Osteocyte (in vitro differentiated cells): Measurements from ENCODE around the gene KRT23. TPM values are rescaled to one million over a fixed set of nuclear protein-coding genes. Genes with fewer than 3 reads are reported as not detected.

Source experiments
- DNase-seq: peaks from one replicate; pipeline ENCODE4 v3.0.0; 2021; ENCODE audit warnings: mixed read lengths; ENCODE audit not compliant: unreplicated experiment; ENCODE audit errors: extremely low spot score
- H3K27ac Mint-ChIP-seq: one replicate; pipeline ENCODE4 v1.8.0; 2021; ENCODE audit warnings: mild to moderate bottlenecking, mixed read lengths; ENCODE audit not compliant: unreplicated experiment
- H3K27me3 Mint-ChIP-seq: one replicate; pipeline ENCODE4 v1.8.0; 2021; ENCODE audit warnings: mixed read lengths; ENCODE audit not compliant: unreplicated experiment
- H3K36me3 Mint-ChIP-seq: one replicate; pipeline ENCODE4 v1.8.0; 2021; ENCODE audit warnings: mixed read lengths; ENCODE audit not compliant: unreplicated experiment
- H3K4me1 Mint-ChIP-seq: one replicate; pipeline ENCODE4 v1.8.0; 2021; ENCODE audit warnings: mixed read lengths; ENCODE audit not compliant: unreplicated experiment
- H3K4me3 Mint-ChIP-seq: one replicate; pipeline ENCODE4 v1.8.0; 2021; ENCODE audit warnings: mild to moderate bottlenecking, moderate library complexity, mixed read lengths; ENCODE audit not compliant: unreplicated experiment
- H3K9me3 Mint-ChIP-seq: one replicate; pipeline ENCODE4 v1.8.0; 2021; ENCODE audit warnings: mixed read lengths; ENCODE audit not compliant: unreplicated experiment
- total RNA-seq: library from RNA; stranded (reverse); gene quantifications from 2 replicates; pipeline ENCODE4 v1.2.1, GENCODE V29; 2021
- TF ChIP-seq, protein P1 (sequence below): fragments of 200-600 bp; sonication (generic); IDR thresholded peaks from 2 replicates; pipeline ENCODE4 v1.5.0; 2021; ENCODE audit warnings: antibody characterized with exemption, mild to moderate bottlenecking, moderate library complexity

The KRT23 gene
- total RNA-seq, 1 donor from 2014 or later, result not detected

GRCh38 chr17:40884708-40885512 lies 52.5 kb downstream of the KRT23 start, which contains the start of gene KRT20:
Gene KRT20, minus strand, starts transcription at chr17:40885242. Its CDS starts 57 bp downstream, at chr17:40885185.
- H3K27me3 Mint-ChIP-seq, result peaks cover 42% of the 10 kb centered on the region
- H3K9me3 Mint-ChIP-seq, result no peaks in the 10 kb centered on the region
- H3K4me1 Mint-ChIP-seq, result no peaks in the 10 kb centered on the region
- H3K27ac Mint-ChIP-seq, result no peak within 1 kb of the TSS
- TF ChIP-seq, protein P1, sequence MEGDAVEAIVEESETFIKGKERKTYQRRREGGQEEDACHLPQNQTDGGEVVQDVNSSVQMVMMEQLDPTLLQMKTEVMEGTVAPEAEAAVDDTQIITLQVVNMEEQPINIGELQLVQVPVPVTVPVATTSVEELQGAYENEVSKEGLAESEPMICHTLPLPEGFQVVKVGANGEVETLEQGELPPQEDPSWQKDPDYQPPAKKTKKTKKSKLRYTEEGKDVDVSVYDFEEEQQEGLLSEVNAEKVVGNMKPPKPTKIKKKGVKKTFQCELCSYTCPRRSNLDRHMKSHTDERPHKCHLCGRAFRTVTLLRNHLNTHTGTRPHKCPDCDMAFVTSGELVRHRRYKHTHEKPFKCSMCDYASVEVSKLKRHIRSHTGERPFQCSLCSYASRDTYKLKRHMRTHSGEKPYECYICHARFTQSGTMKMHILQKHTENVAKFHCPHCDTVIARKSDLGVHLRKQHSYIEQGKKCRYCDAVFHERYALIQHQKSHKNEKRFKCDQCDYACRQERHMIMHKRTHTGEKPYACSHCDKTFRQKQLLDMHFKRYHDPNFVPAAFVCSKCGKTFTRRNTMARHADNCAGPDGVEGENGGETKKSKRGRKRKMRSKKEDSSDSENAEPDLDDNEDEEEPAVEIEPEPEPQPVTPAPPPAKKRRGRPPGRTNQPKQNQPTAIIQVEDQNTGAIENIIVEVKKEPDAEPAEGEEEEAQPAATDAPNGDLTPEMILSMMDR, result peak; percentile 6
- H3K4me3 Mint-ChIP-seq, result no peak within 1 kb of the TSS
- H3K36me3 Mint-ChIP-seq, result no peaks in the 10 kb centered on the region
- DNase-seq, result no peak

GRCh38 chr17:40883626-40884334 lies 53.7 kb downstream of the KRT23 start:
- Mint-ChIP-seq H3K9me3 (no peaks in the 10 kb centered on the region), H3K4me1 (no peaks in the 10 kb centered on the region), H3K36me3 (no peaks in the 10 kb centered on the region), H3K27ac (no peak overlapping the region), H3K27me3 (peaks cover 32% of the 10 kb centered on the region), H3K4me3 (no peak overlapping the region)
- TF ChIP-seq, protein P1, result no peak
- no peak for DNase-seq

GRCh38 chr17:40883031-40883430 lies 54.4 kb downstream of the KRT23 start:
- DNase-seq, result no peak
- no peaks in the 10 kb centered on the region for H3K36me3 Mint-ChIP-seq
- H3K27ac Mint-ChIP-seq, result no peak overlapping the region
- peaks cover 25% of the 10 kb centered on the region for H3K27me3 Mint-ChIP-seq
- H3K9me3 Mint-ChIP-seq, result no peaks in the 10 kb centered on the region
- no peaks in the 10 kb centered on the region for H3K4me1 Mint-ChIP-seq
- no peak overlapping the region for H3K4me3 Mint-ChIP-seq
- TF ChIP-seq, protein P1, result no peak

DNA sequence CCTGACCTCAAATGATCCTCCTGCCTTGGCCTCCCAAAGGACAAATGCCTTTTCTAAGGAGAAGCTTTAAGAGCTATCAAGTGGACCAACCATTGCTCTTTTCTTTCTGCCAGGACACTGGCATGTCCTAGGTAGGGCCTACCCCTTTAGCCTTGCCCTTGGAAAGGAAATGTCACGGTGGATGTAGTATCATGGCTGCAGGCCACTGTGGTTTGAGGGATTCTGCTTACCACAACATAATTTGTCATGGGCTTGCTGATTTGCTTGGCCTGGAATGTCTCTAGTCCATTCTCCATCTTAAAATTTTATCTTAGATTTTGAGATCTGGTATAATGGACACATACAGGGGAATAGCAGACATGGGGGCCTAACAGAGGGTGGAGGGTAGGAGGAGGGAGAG lies 58.4 kb downstream of the KRT23 start:
- Mint-ChIP-seq H3K4me3 (no peak overlapping the region), H3K27me3 (peaks cover 14% of the 10 kb centered on the region), H3K4me1 (no peaks in the 10 kb centered on the region), H3K36me3 (no peaks in the 10 kb centered on the region), H3K27ac (no peak overlapping the region), H3K9me3 (no peaks in the 10 kb centered on the region)
- DNase-seq, result no peak
- TF ChIP-seq, protein P1, result no peak

DNA sequence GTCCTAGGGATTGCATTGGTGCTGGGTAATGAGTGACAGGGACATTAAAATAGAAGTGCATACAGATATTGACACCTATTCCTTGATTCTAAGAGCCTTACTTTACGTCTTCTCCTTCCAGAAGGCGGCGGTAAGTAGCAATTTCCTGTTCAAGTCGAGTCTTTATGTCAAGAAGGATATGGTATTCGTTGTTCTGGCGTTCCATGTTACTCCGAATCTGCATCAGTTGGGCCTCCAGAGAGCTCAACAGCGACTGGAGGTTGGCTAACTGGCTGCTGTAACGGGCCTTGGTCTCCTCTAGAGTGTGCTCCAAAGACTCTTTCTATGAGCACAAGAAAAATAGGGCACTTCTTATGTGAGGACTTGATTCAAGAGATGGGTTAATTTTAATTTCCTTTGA lies 59.4 kb downstream of the KRT23 start:
- peaks cover 1% of the 10 kb centered on the region for H3K4me1 Mint-ChIP-seq
- no peaks in the 10 kb centered on the region for H3K9me3 Mint-ChIP-seq
- H3K27me3 Mint-ChIP-seq, result peaks cover 7% of the 10 kb centered on the region
- no peak for DNase-seq
- no peak overlapping the region for H3K4me3 Mint-ChIP-seq
- TF ChIP-seq, protein P1, result no peak
- H3K27ac Mint-ChIP-seq, result no peak overlapping the region
- no peaks in the 10 kb centered on the region for H3K36me3 Mint-ChIP-seq
